Pancreas (tissue), 10 donors: ENCODE results near the gene MBTPS1. TPM values are rescaled to one million over a fixed set of nuclear protein-coding genes. Genes with fewer than 3 reads are reported as not detected.

Experiments used
- ATAC-seq, 4 donors: fragments of 200-7000 bp; cut with Tn5 transposase; one replicate each; pipeline versions ENCODE4 v1.8.0 to v1.9.1; 2020; ENCODE audit warnings: mild to moderate bottlenecking in 4 of 4, moderate library complexity in 4 of 4
- DNase-seq, 6 donors: peaks; one replicate each; pipeline ENCODE4 v3.0.0-alpha.2; 2020
- FAIRE-seq: peaks from 2 replicates; lab custom pipeline; 2012; peaks lifted over from hg19 to GRCh38; lab: Jason Lieb, UNC
- H3K27ac ChIP-seq, 4 donors: fragments of 200-600 bp; sonication (generic); 1 replicate in 3 of 4; 2 replicates in 1 of 4; pipeline versions ENCODE4 v1.5.0 to v1.8.0; 2020
- H3K27me3 ChIP-seq, 4 donors: fragments of 200-600 bp; one replicate each; pipeline ENCODE4 v1.8.0; 2021
- H3K36me3 ChIP-seq, 3 donors: fragments of 200-600 bp; sonication (generic) in 1 of 3; one replicate each; pipeline versions ENCODE4 v1.5.0 to v1.8.0; 2020 to 2021
- H3K4me1 ChIP-seq, 3 donors: fragments of 200-600 bp; one replicate each; pipeline ENCODE4 v1.8.0; 2021
- H3K4me3 ChIP-seq, 4 donors: fragments of 200-600 bp; sonication (generic) in 2 of 4; one replicate each; pipeline versions ENCODE4 v1.5.0 to v1.8.0; 2020 to 2021
- H3K9me3 ChIP-seq, 4 donors: fragments of 200-600 bp; one replicate each; pipeline ENCODE4 v1.8.0; 2021
- CTCF ChIP-seq, 4 donors: fragments of 200-600 bp; sonication (generic) in 3 of 4; IDR thresholded peaks; one replicate each; pipeline versions ENCODE4 v1.5.0 to v1.8.0; 2021; ENCODE audit warnings: antibody characterized with exemption in 4 of 4
- WGBS, 2 donors: extraction: QIAGEN DNeasy Blood & Tissue Kit; methylation state at CpG; one replicate each; pipeline ENCODE4 v1.1.7; 2013; 5-methylcytosine and 5-hydroxymethylcytosine counted together
- intact Hi-C, 3 donors: fragments of 100-400 bp; cut with DNase I; formaldehyde crosslinking; loops; one replicate each; pipeline versions ENCODE4 v1.11.1 to v1.14.2; 2022
- polyA plus RNA-seq, 2 donors: library from polyadenylated mRNA; stranded (reverse); fragments of 200-250 nt; gene quantifications; one replicate each; pipeline ENCODE4 v1.2.3, GENCODE V29; 2013
- total RNA-seq, 6 donors: library from RNA; stranded (reverse); fragmentation: NEBNext Ultra II Directional in 4 of 6; extraction: Animal tissue kit (Norgen Biotek cat#: 25700) in 4 of 6; gene quantifications; one replicate each; pipeline versions ENCODE4 v1.2.1 to v1.2.4, GENCODE V29; 2021 to 2023
- donor health status: healthy with polysubstance abuse.
- donor health status: DM: no; HTN: no; CAD: no; lungs with moderate emphysema.
- donor health status: DM: no; HTN: no; CAD: no.
- donor health status: control.
- donor health status: control.
- donor health status: Bipolar disorder and iron deficiency.
- donor health status: DM: yes; HTN: yes; CAD: no.
- donor health status: DM: no; HTN: no; CAD: no.
- donor health status: DM: no; HTN: no; CAD: no.
- donor health status: DM: yes; HTN: yes; CAD: no.

The MBTPS1 gene
- total and polyA plus RNA-seq, 8 donors = 32.8 to 56.8 (median 43.2) TPM

- TF ChIP-seq CTCF (IDR thresholded peaks at IDR 0.05) = no peak
- Histone ChIP-seq H3K36me3 (peaks cover 0 to 4% (median 0%) of the 10 kb centered on the region in 3 donors), H3K9me3 (no peaks in the 10 kb centered on the region), H3K27ac (no peak overlapping the region), H3K4me3 (no peak overlapping the region), H3K27me3 (no peaks in the 10 kb centered on the region), H3K4me1 (peaks cover 0 to 5% (median 0%) of the 10 kb centered on the region in 3 donors)
- FAIRE-seq (no peak), DNase-seq (no peak), ATAC-seq (peak in 3 of 4 donors; percentile 59 to 70 (median 66))
- WGBS, 2 donors = 29 to 32% methylated on average over 6 of the region's 6 CpGs
- intact Hi-C loops = no loop called here
Measured at GRCh38 chr16:84109598-84110335, 7.0 kb downstream of the MBTPS1 start.

- peaks cover 0 to 4% (median 0%) of the 10 kb centered on the region in 3 donors for H3K36me3 ChIP-seq
- no peak overlapping the region for H3K27ac ChIP-seq
- FAIRE-seq = no peak
- no peak for TF ChIP-seq CTCF (IDR thresholded peaks at IDR 0.05)
- no peak for DNase-seq
- no peak for ATAC-seq
- no peaks in the 10 kb centered on the region for H3K9me3 ChIP-seq
- H3K27me3 ChIP-seq = no peaks in the 10 kb centered on the region
- 77 to 94% methylated on average over 2 of the region's 2 CpGs for WGBS, 2 donors
- peaks cover 0 to 5% (median 0%) of the 10 kb centered on the region in 3 donors for H3K4me1 ChIP-seq
- no peak overlapping the region for H3K4me3 ChIP-seq
- intact Hi-C loops = no loop called here
Measured at GRCh38 chr16:84107921-84108320, 8.8 kb downstream of the MBTPS1 start.

- H3K36me3 ChIP-seq = peaks cover 0 to 4% (median 0%) of the 10 kb centered on the region in 3 donors
- no peak overlapping the region for H3K27ac ChIP-seq
- peaks cover 0 to 5% (median 0%) of the 10 kb centered on the region in 3 donors for H3K4me1 ChIP-seq
- WGBS, 2 donors = 87% methylated on average over 13 of the region's 13 CpGs
- H3K27me3 ChIP-seq = no peaks in the 10 kb centered on the region
- H3K4me3 ChIP-seq = no peak overlapping the region
- no peaks in the 10 kb centered on the region for H3K9me3 ChIP-seq
- TF ChIP-seq CTCF (IDR thresholded peaks at IDR 0.05) = no peak
- FAIRE-seq = no peak
- no peak for ATAC-seq
- DNase-seq = no peak
- intact Hi-C loops = no loop called here
Measured at GRCh38 chr16:84105948-84106740, 10.6 kb downstream of the MBTPS1 start.

- Histone ChIP-seq H3K4me1 (peaks cover 0 to 5% (median 0%) of the 10 kb centered on the region in 3 donors), H3K27me3 (no peaks in the 10 kb centered on the region), H3K4me3 (no peak overlapping the region), H3K36me3 (peaks cover 0 to 4% (median 0%) of the 10 kb centered on the region in 3 donors), H3K9me3 (no peaks in the 10 kb centered on the region), H3K27ac (no peak overlapping the region)
- no peak for DNase-seq
- no peak for FAIRE-seq
- no peak for TF ChIP-seq CTCF (IDR thresholded peaks at IDR 0.05)
- 76 to 82% methylated on average over 12 of the region's 12 CpGs for WGBS, 2 donors
- no peak for ATAC-seq
- intact Hi-C loops = no loop called here
Measured at GRCh38 chr16:84105301-84105815, 11.4 kb downstream of the MBTPS1 start.
